ENCODE measurements around the gene NRXN3. TPM values are rescaled to one million over a fixed set of nuclear protein-coding genes. Genes with fewer than 3 reads are reported as not detected.

The NRXN3 gene
- total and polyA plus RNA-seq, 2 experiments from 2014 or later: 0.08 to 0.11 TPM

GRCh38 chr14:79641371-79641770 lies 1471.2 kb downstream of the NRXN3 start:
- TF ChIP-seq EZH2 (IDR thresholded peaks at IDR 0.05; ENCODE audit: insufficient read depth, poor library complexity, severe bottlenecking): no peak
- no peak for TF ChIP-seq EZH2phosphoT487 (IDR thresholded peaks at IDR 0.05; ENCODE audit: insufficient read depth, low read depth)
- in situ Hi-C loops (cut with MboI): no loop called here
- no peak overlapping the region for H3K4me2 ChIP-seq (ENCODE audit: unreplicated experiment)

GRCh38 chr14:79643132-79643531 lies 1473.0 kb downstream of the NRXN3 start:
- Histone ChIP-seq H3K27me3 (replicated peaks; ENCODE audit: insufficient read depth) (no peaks in the 10 kb centered on the region), H3K4me1 (ENCODE audit: insufficient read depth) (no peaks in the 10 kb centered on the region), H3K4me3 (no peak overlapping the region), H3K27ac (no peak overlapping the region), H3K9ac (no peak overlapping the region), H3K79me2 (ENCODE audit: insufficient read depth) (no peaks in the 10 kb centered on the region), H3K9me2 (ENCODE audit: insufficient read depth) (no peaks in the 10 kb centered on the region), H2AFZ (no peak overlapping the region), H3K4me2 (ENCODE audit: unreplicated experiment) (no peak overlapping the region), H3K36me3 (ENCODE audit: low read depth) (no peaks in the 10 kb centered on the region), H3K9me3 (ENCODE audit: low read depth) (no peaks in the 10 kb centered on the region), H3F3A (ENCODE audit: insufficient read depth) (no peaks in the 10 kb centered on the region), H4K20me1 (ENCODE audit: insufficient read depth) (no peaks in the 10 kb centered on the region)
- DNase-seq: no peak
- TF ChIP-seq EZH2phosphoT487 (IDR thresholded peaks at IDR 0.05; ENCODE audit: insufficient read depth, low read depth) (no peak), EZH2 (IDR thresholded peaks at IDR 0.05; ENCODE audit: insufficient read depth, poor library complexity, severe bottlenecking) (no peak)
- 29 to 43% methylated on average over 1 of the region's 1 CpG for WGBS, 2 experiments (ENCODE audit: low coverage in 1 of 2, low lambda C conversion rate in 2 of 2, missing lambda C conversion rate in 2 of 2)
- in situ Hi-C loops (cut with MboI): no loop called here

More at GRCh38 chr14:79641371-79641770, 1471.2 kb downstream of the NRXN3 start:
- no peaks in the 10 kb centered on the region for H3K79me2 ChIP-seq (ENCODE audit: insufficient read depth)
- H3K9me2 ChIP-seq (ENCODE audit: insufficient read depth): no peaks in the 10 kb centered on the region
- no peaks in the 10 kb centered on the region for H4K20me1 ChIP-seq (ENCODE audit: insufficient read depth)
- no peak overlapping the region for H3K4me3 ChIP-seq
- H3K27me3 ChIP-seq (replicated peaks; ENCODE audit: insufficient read depth): no peaks in the 10 kb centered on the region
- no peaks in the 10 kb centered on the region for H3K9me3 ChIP-seq (ENCODE audit: low read depth)
- H3F3A ChIP-seq (ENCODE audit: insufficient read depth): no peaks in the 10 kb centered on the region
- no peaks in the 10 kb centered on the region for H3K36me3 ChIP-seq (ENCODE audit: low read depth)
- no peak overlapping the region for H2AFZ ChIP-seq
- H3K27ac ChIP-seq: no peak overlapping the region
- no peak for DNase-seq
- 23 to 32% methylated on average over 4 of the region's 4 CpGs for WGBS, 2 experiments (ENCODE audit: low coverage in 1 of 2, low lambda C conversion rate in 2 of 2, missing lambda C conversion rate in 2 of 2)
- no peak overlapping the region for H3K9ac ChIP-seq
- no peaks in the 10 kb centered on the region for H3K4me1 ChIP-seq (ENCODE audit: insufficient read depth)

- WGBS, 2 experiments (ENCODE audit: low coverage in 1 of 2, low lambda C conversion rate in 2 of 2, missing lambda C conversion rate in 2 of 2): 6 to 17% methylated on average over 2 of the region's 2 CpGs
- H3K27ac ChIP-seq: no peak overlapping the region
- no peak for DNase-seq
- H3K9me3 ChIP-seq (ENCODE audit: low read depth): no peaks in the 10 kb centered on the region
- no peaks in the 10 kb centered on the region for H3K4me1 ChIP-seq (ENCODE audit: insufficient read depth)
- H4K20me1 ChIP-seq (ENCODE audit: insufficient read depth): no peaks in the 10 kb centered on the region
- H3K9ac ChIP-seq: no peak overlapping the region
- in situ Hi-C loops (cut with MboI): no loop called here
- H2AFZ ChIP-seq: no peak overlapping the region
- no peaks in the 10 kb centered on the region for H3K27me3 ChIP-seq (replicated peaks; ENCODE audit: insufficient read depth)
- no peak for TF ChIP-seq EZH2phosphoT487 (IDR thresholded peaks at IDR 0.05; ENCODE audit: insufficient read depth, low read depth)
- no peak for TF ChIP-seq EZH2 (IDR thresholded peaks at IDR 0.05; ENCODE audit: insufficient read depth, poor library complexity, severe bottlenecking)
- H3K4me2 ChIP-seq (ENCODE audit: unreplicated experiment): no peak overlapping the region
- H3F3A ChIP-seq (ENCODE audit: insufficient read depth): no peaks in the 10 kb centered on the region
- H3K79me2 ChIP-seq (ENCODE audit: insufficient read depth): no peaks in the 10 kb centered on the region
- H3K36me3 ChIP-seq (ENCODE audit: low read depth): no peaks in the 10 kb centered on the region
- H3K4me3 ChIP-seq: no peak overlapping the region
- H3K9me2 ChIP-seq (ENCODE audit: insufficient read depth): no peaks in the 10 kb centered on the region
These were observed 1475.7 kb downstream of the NRXN3 start for GRCh38 chr14:79645753-79646362.

- H3K9ac ChIP-seq: no peak overlapping the region
- no peak overlapping the region for H3K27ac ChIP-seq
- no peaks in the 10 kb centered on the region for H3K27me3 ChIP-seq (replicated peaks; ENCODE audit: insufficient read depth)
- no peaks in the 10 kb centered on the region for H3K9me2 ChIP-seq (ENCODE audit: insufficient read depth)
- no peaks in the 10 kb centered on the region for H3K36me3 ChIP-seq (ENCODE audit: low read depth)
- no peak for DNase-seq
- H3K9me3 ChIP-seq (ENCODE audit: low read depth): no peaks in the 10 kb centered on the region
- no peak overlapping the region for H3K4me3 ChIP-seq
- in situ Hi-C loops (cut with MboI): no loop called here
- TF ChIP-seq EZH2 (IDR thresholded peaks at IDR 0.05; ENCODE audit: insufficient read depth, poor library complexity, severe bottlenecking): no peak
- no peak for TF ChIP-seq EZH2phosphoT487 (IDR thresholded peaks at IDR 0.05; ENCODE audit: insufficient read depth, low read depth)
- no peak overlapping the region for H3K4me2 ChIP-seq (ENCODE audit: unreplicated experiment)
- no peak overlapping the region for H2AFZ ChIP-seq
- no peaks in the 10 kb centered on the region for H3K79me2 ChIP-seq (ENCODE audit: insufficient read depth)
- no peaks in the 10 kb centered on the region for H4K20me1 ChIP-seq (ENCODE audit: insufficient read depth)
- 24 to 36% methylated on average over 4 of the region's 4 CpGs for WGBS, 2 experiments (ENCODE audit: low coverage in 1 of 2, low lambda C conversion rate in 2 of 2, missing lambda C conversion rate in 2 of 2)
- H3K4me1 ChIP-seq (ENCODE audit: insufficient read depth): no peaks in the 10 kb centered on the region
- H3F3A ChIP-seq (ENCODE audit: insufficient read depth): no peaks in the 10 kb centered on the region
These were observed 1479.7 kb downstream of the NRXN3 start for GRCh38 chr14:79649856-79650255.
